Retinal pigment epithelial cell (primary cell): Measurements from ENCODE around the gene SPEM3.

Experiments
- DNase-seq: peaks from one replicate; pipeline ENCODE4 v3.0.0-alpha.2; 2010; ENCODE audit warnings: low read depth
- H3K4me3 ChIP-seq: 2 replicates; pipeline ENCODE4 v1.5.1; 2011; ENCODE audit warnings: mild to moderate bottlenecking, low read length, control low read depth, moderate library complexity
- TF ChIP-seq, protein P1 (sequence below): conservative IDR thresholded peaks from 2 replicates; pipeline ENCODE4 v1.5.1; 2011; ENCODE audit warnings: low read depth, low read length, control low read depth, inconsistent platforms

Gene SPEM3

DNA sequence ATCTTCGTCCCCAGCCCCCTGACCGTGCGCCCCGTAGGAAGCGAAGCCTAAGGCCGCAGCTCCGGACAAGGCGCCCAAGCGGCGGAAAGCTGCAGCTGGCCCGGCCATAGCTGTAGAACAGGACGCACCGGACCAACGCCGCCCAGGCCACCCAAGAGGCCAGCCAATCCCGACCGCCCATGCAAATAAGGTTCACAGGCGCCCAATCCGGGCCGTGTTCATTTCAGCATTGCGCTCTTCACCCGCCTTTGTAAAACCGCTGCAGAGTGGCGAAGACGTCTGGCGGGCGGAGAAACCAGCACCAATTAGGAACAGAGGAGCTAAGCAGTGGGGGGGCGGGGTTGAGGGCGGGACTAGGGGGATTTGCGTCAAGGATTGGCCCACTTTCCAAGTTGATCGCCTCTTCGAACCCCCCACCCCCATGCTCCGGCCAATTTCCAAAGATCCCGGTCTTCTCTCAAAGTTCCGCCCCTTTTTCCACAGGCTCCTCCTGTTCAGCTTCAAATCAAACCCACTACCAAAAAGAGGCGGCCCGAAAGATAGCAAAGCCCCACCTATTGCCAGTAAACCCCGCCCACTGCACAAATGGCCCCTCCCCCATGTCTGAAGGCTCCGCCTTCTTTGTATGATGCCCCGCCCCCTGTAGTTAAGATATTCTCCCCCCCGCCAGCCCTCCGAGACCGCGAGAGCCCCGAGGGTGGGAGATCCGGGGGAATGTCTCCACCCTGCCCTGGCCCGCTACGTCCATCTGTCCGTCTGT, 24.5 kb upstream of the SPEM3 start, which contains the start of gene TMEM256:
TSS of gene TMEM256 (minus strand) at position 121 of the 760 bp plus-strand sequence. CDS start at position 108, 13 bp downstream.
- peak within 1 kb of the TSS; percentile 77 for H3K4me3 ChIP-seq
- peak; percentile 98 for DNase-seq
- TF ChIP-seq, protein P1, sequence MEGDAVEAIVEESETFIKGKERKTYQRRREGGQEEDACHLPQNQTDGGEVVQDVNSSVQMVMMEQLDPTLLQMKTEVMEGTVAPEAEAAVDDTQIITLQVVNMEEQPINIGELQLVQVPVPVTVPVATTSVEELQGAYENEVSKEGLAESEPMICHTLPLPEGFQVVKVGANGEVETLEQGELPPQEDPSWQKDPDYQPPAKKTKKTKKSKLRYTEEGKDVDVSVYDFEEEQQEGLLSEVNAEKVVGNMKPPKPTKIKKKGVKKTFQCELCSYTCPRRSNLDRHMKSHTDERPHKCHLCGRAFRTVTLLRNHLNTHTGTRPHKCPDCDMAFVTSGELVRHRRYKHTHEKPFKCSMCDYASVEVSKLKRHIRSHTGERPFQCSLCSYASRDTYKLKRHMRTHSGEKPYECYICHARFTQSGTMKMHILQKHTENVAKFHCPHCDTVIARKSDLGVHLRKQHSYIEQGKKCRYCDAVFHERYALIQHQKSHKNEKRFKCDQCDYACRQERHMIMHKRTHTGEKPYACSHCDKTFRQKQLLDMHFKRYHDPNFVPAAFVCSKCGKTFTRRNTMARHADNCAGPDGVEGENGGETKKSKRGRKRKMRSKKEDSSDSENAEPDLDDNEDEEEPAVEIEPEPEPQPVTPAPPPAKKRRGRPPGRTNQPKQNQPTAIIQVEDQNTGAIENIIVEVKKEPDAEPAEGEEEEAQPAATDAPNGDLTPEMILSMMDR: no peak

DNA sequence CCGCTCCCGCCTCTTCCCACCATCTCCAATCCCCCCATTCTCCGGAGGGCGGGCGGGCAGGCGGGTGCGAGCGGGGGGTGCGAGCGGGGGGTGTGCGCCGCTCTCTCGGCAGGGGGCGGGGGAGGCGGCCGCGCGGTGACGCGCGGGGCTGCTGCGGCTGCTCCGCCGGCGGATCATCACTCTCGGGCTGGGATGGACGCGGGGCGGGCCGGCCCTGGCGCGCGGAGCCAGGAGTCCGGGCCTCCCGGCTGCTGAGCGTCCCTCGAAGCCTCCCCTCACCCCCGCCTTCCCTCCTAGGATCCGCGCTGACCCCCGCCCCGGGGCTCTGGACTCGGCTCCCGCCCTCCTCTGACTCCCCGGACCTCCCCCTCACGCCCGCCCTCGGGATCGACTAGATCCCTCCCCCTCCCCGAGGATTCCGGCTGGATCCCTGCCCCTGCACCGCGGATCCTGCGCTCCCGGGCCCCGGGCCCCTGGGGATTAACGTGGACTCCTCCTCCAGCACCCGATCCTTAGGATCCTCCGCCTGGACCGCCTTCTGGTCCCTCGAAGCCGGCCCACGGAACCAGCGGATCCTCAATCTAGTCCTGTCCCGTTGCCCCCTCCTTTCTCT, 23.8 kb upstream of the SPEM3 start:
- H3K4me3 ChIP-seq: peak overlapping the region; percentile 49
- TF ChIP-seq, protein P1: no peak
- DNase-seq: no peak

DNA sequence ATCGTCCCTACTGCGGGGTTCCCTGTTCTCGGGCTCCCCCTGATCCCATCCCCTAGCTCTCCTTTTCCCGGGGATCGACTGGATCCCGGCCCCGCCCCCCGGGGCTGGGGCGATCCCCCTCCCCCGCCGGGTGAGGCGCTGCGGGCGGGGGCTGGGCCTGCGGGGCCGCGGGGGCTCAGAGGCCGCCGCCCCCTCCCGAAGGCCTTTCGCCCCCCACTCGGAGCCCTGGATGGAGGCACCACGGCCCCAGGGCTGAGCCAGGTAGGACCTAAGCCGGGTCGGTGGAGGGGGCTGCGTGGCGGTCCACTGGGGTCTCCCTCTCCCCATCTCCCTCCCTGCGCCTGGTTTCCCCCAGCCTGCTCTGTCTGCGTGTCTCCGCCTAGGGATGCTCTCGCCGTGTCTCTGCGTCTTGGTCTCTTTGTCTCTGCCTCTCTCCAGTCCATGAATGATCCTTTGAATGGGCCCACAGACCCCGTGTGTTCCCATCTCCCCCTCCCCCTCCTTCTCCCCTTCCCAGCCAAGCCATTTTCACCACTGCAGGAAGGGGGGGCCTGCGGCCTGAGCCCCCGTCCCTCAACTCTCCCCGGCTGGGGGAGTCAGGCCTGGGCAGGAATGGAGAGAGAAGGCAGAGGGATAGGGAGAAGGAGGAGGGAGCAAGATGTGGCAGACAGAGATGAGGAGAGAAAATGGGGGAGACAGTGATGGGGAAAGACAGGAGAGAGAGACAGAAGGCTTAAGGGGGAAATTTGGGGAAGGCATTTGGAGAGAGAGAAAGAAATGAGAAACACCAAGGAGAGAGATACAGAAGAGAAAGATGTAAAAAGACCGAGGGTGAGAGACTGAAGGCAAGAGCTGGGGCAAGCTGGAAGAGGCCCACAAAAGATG, 23.1 kb upstream of the SPEM3 start:
- TF ChIP-seq, protein P1: no peak
- peak overlapping the region; percentile 49 for H3K4me3 ChIP-seq
- no peak for DNase-seq

DNA sequence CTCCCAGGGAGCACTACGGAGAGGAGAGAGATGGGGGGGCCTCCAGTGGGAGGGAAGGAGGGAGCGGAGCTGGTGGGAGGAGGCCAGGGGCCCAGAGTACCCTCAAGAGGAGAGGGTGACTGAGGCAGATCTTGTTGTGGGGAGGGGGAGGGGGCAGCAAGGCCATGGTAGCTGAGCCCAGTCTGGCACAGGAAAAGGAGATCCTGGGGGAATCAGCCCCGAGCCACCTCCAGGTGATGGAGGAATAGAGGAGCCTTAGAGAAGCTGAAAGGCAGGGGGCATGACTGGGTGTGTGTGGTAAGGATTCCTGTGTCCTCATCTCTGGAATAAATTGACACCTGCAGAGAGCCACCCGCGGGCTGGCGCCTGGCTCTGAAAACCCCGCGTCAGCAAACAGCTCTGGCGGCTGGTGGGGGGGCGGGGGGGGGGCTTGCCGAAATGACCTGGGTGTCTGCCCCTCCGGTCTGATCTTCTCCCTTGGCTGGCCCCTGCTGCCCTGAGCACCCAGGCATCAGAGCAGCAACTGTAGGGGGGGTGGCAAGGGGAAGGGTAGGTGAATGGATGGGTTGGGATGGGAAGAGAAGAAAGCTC, 22.3 kb upstream of the SPEM3 start:
- TF ChIP-seq, protein P1: no peak
- H3K4me3 ChIP-seq: no peak overlapping the region

DNA sequence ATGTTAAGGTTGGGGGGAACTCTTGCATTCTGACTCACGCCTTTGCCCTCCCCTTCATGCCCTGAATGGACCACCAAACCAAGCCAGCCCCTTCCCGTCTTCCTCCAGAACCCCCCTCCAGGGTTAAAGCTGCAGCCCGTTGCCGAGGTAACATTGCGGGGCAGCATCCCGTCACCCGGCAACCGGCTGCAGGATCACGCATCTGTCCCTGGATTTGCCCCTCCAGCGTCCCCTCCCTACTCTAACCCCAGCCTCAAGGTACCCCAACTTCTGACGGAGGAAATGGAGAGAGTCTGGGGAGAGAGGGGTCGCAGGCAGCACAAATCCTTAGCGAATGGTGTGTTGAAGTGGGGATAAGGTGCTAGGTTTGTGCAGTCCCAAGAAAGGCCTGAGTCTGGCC, 21.6 kb upstream of the SPEM3 start:
- no peak overlapping the region for H3K4me3 ChIP-seq
- DNase-seq: no peak
- TF ChIP-seq, protein P1: no peak

More for the DNA sequence above, 22.3 kb upstream of the SPEM3 start:
- no peak for DNase-seq

DNA sequence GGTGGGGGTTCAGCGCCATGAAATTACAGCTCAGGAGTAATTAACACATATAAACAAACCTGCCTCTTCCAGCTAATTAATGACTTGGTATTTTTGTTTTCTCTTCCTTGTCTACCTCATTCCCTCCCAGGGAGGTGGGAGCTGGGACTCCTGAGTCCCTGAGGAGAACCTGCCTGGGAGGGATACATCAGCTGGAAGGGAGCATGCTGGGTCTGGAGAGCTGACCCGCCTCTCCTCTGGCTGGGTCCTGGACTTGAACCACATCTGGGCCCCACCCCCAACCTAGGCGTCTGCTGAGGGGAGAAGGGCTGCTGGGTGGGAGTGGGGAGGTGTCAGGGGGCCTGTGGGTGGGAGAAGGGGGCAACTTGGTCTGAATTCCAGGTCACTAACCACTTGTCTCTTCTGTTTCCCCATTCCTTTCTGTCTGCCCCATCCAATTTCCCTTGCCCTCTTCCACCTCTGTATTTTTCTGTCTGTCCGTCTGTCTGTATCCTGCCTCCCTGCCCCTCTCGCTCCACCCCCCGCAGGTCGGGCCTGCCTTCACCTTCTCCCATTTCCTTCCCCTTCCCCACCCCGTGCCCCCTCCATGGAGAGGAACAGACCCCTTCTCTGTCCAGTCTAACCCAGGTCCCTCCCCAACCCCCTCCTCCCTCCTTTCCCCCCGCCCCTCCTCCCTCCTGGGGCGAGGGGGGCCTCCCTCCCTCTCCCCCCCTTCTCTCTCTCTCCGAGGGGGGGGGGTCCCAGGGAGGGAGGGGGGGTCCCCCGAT, 21.0 kb upstream of the SPEM3 start, which contains the start of gene NLGN2:
TSS of gene NLGN2 (plus strand) at position 361 of the 767 bp plus-strand sequence. CDS start 411 bp downstream, outside the sequence.
- H3K4me3 ChIP-seq: no peak within 1 kb of the TSS
- TF ChIP-seq, protein P1: no peak

More for the DNA sequence above, 21.0 kb upstream of the SPEM3 start, which contains the start of gene NLGN2:
- DNase-seq: no peak
